ENCODE data around the gene WNT11.

WNT11 gene

DNA sequence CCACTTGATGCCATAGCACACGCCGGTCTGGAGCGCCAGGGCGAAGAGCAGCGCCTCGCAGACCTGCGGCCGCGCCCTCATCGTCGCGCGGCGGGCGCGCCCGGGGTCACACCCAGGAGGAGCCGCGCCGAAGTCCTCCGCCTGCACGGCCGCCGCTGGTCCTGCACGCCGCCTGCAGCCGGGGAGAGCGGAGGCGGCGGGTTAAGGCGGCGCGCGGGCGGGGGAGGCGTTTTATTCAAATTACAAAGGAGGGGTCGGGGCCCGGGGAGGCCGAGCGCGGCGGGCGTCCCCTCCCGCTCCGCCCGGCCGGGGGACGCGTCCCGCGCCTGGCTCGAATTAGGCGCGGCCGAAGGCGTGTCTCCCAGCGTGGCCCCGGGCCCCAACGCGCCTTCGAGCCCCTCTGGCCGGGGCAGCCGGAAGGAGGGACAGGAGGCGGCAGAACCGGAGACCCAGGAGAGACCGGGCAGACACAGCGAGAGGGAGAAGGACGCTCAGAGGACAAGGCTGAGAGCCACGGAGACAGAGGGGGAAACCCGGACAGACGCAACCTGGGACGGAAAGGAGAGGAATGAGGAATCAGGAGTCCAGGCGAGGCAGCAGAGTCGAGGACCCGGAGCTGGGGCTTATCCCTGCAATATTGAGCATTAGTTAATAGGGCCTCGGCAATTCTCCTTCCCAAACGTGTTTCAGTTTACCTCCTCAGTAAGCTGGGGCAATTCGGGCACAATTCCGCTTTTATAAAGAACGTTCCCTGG lies at the start of gene WNT11:
Gene WNT11 (minus strand): TSS at position 176 of the 755 bp plus-strand sequence. CDS start 95 bp downstream, at position 81.
- DNase-seq: peak in 1 of 2 donors; percentile 11

DNA sequence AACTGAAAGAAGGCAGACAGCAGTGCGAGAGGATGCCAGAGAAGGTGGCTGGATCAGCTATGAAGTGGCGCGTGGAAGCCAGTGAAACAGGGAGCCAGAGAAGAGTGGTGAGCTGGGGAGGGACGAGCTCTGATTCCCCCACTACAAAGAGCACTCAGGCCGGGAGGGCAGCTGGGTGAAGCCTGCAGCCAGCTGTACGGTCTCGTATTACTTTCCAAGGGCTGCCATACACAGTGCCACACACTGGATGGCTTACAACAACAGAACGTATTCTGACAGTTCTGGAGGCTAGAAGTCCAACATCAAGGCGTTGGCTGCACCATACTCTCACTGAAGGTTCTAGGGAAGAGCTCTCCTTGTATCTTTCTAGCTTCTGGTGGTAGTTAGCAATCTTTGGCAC lies 47.1 kb upstream of the WNT11 start:
- DNase-seq: no peak

DNA sequence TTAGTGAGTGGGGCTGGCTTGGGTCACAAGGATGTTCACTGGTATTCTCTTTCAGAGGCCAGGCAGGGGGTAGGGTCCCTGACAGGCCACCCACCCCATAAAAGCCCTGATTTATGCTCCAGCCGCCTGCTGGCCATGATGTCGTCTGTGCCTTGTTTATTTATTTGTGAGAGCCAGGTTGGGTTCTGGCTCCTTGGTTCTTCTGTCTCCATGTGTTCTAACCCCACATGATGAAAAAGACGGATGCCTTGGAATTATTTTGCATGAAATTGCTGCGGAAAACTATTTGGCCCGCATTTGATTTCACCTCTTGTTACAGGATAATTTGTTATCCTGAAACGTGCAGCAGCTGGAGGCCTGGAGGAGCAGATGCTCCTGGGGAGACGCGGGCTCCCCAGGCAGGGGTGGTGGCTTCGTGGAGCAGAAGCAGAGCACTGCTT lies 46.3 kb upstream of the WNT11 start:
- no peak for DNase-seq

DNA sequence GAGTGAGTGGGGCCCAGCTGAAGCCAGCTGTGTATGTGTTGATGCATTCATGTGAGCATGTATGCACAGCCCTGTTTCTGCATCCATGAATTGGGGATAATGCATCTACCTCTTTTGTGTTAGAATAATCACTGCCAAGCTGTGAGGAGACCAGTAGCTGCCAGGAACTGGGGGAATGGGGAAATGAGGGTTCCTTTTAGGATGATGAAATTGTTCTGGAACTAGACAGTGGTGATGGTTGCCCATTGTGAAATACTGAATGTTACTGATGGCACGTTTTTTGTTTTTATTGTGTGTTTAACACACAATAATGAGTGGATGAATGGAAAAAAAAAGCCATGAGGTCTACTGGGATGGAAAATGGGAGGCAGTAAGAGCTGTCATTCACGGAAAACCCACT lies 45.3 kb upstream of the WNT11 start:
- DNase-seq: no peak

DNA sequence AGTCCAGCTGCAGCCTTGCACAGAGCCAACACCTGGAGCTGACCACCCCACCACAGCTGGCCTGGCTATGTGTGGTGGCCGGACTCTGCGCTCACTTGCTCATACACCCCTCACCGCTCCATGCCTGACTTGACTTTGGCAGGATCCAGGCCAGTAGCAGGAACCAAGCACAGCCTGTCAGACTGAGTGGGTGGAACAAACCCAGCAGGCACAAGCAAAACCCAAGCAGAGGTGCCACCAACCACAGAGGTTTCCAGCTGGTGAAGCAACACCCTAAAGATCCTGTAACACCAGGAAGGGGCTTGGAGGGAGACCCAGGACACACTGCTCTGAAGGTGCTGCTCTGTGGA lies 44.9 kb upstream of the WNT11 start:
- no peak for DNase-seq

DNA sequence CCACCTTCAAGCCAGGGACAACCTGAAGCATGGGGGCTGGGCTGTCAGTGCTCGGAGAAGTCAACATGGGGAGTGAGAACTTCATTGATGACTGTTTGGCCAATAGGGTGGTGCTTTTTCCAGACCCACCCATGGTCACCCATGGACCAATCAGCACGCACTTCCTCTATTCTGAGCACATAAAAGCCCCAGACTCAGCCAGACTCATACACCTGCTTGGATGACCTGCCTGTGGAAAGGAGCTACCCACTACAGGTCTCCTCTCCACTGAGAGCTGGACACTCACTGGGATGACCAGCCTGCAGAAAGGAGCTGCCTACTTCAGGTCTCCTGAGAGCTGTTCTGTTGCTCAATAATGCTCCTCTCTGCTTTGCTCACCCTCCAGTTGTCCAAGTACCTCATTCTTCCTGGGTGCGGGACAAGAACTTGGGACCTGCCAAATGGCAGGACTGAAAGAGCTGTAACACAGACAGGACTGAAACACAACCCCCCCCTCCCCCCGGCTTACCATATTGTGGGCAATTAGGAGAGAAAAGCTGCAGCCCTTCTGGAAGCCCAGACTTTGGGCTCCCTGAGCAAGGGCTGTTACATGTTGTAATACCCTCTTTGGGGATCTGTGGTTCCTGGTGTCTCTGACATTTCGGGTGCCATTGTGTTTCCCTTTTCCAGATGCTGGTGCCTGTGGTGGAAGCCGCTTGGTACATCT lies 44.4 kb upstream of the WNT11 start:
- DNase-seq: no peak

DNA sequence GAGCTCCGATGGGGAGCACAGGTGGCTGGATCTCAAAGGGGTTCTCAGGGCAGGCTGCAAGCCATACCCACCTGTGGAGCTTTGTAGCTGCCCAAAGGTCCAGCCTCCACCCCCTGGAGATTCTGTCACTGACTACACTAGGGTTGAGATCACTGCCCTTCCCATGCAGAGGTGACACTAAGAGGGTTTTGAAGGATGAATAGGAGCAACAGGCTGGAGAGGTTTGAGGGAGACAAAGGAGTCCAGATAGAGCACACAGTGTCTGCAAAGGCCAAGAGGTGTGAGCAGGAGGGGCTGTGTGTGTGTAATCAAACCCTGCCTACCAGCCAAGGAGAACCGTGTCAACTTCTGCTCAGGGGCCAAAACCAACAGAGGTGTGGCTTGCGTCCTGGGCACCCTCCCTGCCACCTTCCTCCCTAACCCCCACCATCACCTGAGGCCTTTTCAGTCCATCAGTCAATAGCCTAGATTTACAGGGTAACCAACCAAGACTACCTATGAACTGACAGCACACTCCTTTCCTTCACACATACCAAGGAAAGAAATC lies 43.0 kb upstream of the WNT11 start:
- DNase-seq: no peak

DNA sequence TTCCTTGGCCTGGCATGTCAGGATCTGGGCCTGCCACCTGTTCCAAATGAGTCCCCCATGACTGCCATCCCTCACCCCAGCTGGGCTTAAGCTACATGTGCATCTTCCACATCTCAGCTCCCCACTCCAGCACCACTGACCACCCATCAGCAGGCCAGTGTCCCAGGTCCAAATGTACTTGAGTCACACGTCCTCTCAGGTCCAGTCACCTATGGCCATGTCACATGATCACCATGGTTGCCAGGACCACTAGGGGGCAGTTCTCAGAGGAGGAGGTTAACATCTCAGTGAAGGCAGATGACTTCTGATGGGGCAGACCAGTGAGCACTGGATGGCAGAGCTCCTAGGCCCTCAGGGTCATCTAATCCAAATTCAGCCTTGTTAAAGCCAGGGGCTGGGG lies 41.9 kb upstream of the WNT11 start:
- DNase-seq: no peak

DNA sequence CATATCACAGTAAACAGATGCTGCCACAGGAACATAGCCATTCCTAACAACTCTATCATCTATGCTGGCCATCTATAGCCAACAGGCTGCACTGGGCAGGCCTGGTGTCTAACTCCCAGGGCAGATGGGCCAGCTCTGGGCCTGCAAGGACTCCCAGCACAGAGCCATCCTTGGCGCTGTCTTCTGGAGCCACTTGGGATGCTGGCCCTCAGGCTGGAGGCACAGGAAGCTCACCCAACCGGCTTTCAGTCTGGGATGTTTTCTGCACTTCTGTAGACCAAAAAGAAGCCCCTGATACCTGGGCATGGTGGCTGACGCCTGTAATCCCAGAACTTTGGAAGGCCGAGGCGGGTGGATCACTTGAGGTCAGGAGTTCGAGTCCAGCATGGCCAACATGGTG lies 40.8 kb upstream of the WNT11 start:
- no peak for DNase-seq

DNA sequence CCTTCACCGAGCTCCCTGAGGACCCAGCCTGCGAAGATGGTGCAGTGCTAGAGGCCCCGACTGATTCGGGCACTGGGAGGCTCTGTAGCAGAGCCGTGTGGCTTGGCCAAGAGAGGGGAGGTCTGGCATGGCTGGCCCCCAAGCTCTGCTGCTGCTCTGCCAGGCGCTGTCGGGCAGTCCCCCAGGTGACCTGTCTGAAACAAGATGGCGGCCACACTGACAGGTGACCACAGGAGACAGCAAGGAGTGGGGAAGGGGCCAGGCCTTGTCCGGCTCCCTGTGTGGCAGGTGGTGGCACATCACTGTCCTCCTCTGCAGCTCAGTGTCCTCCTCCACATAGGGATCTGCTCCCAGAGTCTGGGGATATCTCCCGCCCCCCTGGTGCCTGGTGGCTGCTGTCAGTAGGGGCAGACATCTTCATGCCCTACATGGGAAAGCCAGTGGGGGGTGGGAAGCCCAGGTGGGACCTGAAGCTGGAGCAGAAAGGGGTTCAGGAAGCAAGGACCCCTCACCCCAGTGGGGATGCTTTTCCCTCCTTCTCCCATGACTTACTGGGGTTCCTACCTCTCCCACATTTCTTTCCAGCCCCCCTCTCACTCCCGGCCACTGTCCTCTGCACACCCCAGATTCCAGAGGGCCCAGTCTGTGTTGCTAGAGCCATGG lies 40.1 kb upstream of the WNT11 start:
- no peak for DNase-seq

DNA sequence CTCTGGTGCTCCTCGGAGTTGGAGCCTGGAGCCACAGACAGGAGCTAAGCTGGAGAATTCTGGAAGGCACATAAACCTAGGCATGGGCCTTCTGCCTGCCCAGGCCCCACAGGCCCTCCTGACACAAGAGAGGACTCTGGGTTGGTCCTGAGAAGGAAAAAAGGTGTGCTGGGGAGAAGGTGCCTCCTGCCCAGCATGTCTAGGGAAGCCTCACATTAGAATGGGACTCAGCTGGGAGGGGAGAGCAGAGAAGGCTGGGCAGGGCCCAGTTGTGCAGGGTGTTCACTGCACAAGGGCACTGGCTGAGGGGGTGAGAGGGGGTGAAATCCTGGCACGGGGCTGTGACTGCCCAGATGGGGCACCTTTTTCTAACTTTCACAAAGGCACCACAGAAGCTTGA lies 39.4 kb upstream of the WNT11 start:
- DNase-seq: no peak

DNA sequence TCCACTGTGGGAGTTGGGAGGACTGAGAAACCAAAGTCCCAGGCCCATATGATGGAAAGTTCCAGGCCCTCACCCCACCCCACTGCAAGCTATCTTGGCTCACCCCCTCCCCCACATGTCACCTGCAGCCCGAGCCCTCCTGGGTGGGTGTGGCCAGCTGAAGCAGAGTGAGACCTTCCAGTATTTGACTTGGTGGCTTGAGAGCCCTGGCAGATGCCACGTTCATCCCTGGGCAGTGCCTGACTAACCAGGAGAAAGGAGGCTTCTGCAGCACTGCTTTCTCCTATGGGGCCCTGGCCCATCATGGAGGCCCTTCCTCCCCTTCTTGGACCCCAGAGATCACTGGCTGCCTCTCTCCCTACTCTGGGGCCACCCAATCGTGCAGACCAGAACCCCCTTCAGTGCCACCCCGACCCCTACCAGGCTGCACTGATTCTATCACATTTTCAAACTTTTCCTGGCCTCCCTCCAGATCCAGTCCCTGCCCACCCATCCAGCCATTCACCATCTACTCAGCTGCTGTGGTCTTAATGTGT lies 38.1 kb upstream of the WNT11 start:
- no peak for DNase-seq

DNA sequence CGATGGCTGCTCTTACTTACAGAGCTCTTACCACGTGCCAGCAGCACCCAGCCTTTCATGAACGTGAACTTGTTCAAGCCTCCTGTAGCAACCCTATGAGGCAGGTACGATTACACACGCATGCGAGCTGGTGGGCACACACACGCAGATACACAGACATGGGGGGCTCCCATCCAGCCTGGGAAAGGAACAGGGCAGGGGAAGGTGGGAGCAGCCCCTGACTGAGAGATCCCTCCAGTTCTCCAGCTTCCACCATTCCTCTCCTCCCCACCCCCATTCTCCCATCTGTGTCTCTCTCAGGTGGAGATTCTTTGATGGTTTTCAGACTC lies 37.6 kb upstream of the WNT11 start:
- no peak for DNase-seq

DNA sequence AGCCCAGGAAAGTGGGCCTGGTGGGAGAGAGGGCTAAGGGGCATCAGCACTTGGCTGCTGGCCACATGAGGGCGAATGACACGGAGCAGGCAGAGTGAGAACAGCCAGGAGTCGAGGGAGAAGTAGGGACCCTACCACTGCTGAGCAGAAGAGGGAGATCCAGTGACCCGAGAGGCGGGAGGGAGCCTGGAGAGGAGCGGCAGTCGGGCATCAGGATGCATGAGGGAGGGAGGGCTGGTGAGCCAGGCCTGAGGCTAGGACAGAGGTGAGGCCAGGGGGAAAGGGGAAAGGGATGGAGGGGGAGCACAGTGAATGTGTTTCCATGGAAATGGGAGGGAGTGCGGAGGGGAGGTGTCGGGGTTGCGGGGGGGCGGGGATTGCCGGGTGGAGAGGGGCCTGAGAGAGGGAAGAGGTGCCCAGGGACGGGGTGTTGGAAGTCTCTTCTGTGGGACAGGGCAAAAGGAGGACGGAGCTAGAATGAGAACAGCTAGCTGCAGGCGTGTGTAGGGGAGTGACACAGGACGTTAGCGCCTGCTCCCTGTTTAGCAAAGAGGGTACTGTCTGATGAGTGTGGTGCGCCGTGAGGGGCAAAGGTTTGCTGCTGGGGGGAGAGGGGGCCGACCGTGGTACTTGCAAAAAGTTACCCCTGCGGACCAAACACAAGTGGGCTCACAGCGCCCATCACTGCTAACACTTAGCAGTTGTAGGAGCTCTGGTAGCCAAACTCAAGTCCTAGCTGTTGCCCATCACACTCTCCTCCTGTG lies 37.1 kb upstream of the WNT11 start:
- DNase-seq: no peak

DNA sequence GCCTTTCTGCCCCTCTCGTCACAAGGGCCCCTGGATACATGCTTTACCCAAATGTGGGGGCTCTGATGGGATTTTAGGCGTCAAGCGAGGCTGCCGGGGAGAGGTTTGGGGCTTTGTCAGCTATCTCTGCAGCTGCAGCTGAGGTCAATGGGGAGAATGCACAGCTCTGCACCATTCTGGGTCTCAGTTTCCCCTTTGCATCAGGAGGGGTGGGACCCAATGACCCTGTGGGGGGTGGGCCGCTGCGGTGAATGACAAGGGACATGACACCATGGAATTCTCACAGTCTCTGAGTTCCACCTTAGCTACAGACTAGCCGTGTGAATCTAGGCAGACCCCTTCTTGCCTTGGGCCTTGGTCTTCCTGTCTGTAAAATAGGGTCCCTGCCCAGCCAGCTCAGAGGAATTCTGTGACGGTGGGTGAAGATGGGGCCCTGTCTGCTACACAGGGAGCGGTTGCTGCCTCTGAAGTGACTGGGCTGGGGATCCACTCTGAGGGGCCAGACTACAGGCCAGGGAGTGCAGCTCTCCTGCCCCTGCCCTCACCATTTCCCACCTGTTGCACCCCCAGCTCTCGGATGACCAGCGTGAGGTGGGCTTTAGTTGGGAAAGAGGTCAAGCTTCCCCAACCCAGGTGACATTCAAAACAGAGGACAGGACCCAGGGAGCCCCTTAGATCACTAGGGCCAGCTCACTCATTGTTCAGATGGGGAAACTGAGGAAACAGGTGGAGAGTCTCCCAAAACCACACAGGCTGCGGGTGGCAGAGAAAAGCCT lies 35.9 kb upstream of the WNT11 start:
- no peak for DNase-seq

DNA sequence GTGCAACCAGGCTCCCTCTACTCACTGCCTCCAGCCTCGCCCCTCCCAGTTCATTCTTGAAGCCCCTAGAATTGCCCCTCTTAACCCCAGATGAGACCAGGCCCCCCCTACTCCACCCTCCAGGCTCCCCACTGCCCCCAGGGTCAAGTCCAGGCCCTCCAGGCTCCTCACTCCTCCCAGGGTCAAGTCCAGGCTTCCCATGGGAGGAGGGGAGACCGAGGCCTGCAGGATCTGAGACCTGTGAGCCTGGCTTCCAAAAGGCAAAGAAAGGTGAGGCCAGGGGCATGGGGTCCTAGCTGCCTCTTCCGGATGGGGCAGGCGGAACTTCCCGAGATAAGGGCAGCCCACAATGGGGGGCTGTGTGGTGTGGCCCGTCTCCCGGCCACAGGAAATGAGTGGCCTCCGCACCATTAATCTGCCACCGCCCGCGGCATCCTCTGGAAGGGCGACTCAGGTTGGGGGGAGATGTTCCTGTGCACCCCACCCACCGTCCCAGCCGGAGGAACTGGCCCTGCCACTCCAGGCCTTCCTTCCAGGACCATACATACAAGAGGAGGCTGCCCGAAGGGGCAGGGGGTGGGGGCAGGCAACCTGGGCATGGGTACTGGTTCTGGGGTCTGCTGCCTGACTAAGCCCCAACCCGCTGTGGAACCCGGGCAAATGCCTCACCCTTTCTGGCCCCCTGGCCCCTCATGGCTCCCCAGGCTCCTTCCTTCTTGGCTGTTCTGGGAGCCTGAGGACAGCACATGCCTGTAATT lies 35.1 kb upstream of the WNT11 start:
- DNase-seq: no peak

DNA sequence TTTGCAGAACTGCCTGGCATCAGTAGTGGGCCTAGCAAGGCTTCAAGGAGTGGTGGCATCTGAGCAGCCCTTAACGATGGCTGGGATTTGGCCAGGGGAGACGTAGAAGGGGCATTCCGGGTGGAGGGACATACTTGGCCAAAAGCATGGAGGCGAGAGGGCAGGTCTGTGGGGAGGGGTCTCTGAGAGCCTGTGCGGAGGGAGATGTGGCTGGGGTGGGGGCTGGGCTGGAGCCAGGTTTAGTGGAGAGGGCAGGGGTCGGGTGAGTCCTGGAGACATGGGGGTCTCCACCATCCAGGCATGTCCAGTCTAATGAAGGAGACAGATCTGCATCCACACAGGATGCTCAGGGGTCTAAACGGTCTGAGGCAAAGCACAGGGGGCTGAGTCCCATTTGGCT lies 34.4 kb upstream of the WNT11 start:
- DNase-seq: no peak

DNA sequence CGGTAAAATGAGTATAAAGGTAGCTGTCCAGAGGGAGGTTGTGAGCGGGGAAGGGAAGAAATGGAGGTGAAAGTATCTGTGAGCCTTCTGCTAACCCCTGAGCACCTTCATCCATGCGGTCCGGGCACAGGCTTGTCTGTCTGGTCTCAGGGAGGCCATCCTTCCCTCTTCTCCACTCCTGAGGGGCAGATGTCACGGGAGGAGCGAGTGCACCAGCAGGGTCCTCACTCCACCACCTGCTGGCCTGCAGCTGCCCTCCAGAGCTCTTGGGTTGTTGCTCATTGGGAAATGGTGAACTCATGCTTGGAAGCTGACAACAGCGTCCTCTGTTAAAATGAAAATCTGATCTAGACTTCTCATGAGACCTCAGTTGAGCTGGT lies 33.8 kb upstream of the WNT11 start:
- no peak for DNase-seq

DNA sequence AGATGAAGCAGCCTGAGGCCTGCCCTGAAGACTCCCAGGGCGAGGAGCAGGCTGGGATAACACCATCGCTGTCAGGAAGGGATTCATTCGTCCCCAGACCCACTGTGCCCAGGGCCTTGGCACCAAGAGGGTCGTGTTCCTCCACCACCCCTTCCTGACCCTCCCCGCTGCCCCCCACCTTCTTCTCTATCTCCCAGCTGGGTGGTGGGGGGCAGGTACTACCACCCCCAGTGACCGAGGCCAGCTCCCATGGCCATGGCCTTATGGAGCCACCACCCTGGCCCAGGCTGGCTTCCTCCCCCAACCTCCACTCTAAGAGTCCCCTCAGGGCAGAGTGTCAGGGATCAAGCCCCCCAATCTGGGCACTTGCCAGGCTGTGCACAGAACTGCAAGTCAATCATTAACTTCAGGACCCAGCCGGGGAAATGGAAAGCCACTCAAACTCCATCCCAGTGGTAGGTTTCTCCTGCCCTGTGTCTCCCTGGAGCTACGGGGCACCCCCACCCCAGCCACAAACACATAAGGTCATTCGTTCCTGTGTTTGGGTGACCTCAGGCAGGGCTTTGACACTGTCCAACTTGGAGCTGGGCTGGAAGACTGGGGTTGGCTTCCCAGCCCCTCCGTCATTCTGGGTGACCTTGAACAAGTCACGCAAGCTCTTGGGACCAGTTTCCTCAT lies 33.3 kb upstream of the WNT11 start:
- DNase-seq: no peak

DNA sequence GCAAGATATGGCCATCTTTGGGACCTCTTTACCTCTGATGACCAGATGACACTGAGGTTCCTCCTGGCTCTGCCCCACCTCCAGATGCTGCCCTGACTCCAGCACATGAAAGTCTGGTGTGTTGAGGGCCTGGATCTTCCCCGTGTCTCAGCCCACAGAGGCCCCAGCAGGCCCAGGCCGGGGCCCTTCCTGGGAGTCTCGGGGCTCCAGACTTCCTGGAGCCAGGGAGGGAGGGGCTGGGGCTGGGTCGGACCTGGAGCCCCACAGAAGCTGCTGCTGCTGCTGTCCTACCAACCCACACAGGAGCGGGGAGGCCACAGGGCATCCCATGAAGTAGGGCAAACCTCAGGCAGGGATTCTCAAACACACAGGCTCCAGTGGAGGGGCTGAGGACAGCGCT lies 32.2 kb upstream of the WNT11 start:
- no peak for DNase-seq

DNA sequence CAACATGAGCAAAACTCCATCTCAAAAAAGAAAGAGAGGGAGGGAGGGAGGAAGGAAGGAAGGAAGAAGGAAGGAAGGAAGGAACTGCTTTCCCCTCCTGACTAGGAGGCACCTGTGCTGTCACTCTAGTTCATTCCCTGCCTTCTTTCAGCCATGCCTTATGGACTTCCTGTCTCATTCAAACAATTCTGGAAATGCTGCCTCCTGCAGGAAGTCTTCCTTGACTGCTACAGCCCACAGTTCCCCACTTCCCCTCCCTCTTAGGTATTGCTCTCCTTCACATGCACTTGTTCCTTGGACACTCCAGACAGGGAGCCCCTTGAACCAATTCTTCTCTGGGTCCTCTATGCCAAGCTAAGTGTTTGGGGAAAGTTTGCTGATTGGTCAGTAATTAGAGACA lies 31.6 kb upstream of the WNT11 start:
- DNase-seq: no peak
